ENCODE data around the gene FAM163A. TPM values are rescaled to one million over a fixed set of nuclear protein-coding genes. Genes with fewer than 3 reads are reported as not detected.

The FAM163A gene
- total and polyA plus RNA-seq, 3 donors from 2014 or later, result 3.5 to 6.6 (median 6.0) TPM

GRCh38 chr1:179744401-179745130, 1.5 kb downstream of the FAM163A start:
- H3K27me3 ChIP-seq, result no peaks in the 10 kb centered on the region
- DNase-seq, result no peak
- no peak overlapping the region for H3K27ac ChIP-seq
- no peaks in the 10 kb centered on the region for H3K9me3 ChIP-seq
- H3K36me3 ChIP-seq (ENCODE audit: low read depth, missing control alignments), result no peaks in the 10 kb centered on the region
- H3K4me3 ChIP-seq, result peak overlapping the region; percentile 35 to 59
- peaks cover 6% of the 10 kb centered on the region for H3K4me1 ChIP-seq
- intact Hi-C loops (cut with DNase I; ENCODE audit: low total_unique reads), result no loop called here
- 26 to 49% methylated on average over 4 to 29 of the region's 37 CpGs for WGBS, 2 donors
- TF ChIP-seq CTCF (IDR thresholded peaks at IDR 0.05) (no peak), POLR2A (IDR thresholded peaks at IDR 0.05) (no peak)

DNA sequence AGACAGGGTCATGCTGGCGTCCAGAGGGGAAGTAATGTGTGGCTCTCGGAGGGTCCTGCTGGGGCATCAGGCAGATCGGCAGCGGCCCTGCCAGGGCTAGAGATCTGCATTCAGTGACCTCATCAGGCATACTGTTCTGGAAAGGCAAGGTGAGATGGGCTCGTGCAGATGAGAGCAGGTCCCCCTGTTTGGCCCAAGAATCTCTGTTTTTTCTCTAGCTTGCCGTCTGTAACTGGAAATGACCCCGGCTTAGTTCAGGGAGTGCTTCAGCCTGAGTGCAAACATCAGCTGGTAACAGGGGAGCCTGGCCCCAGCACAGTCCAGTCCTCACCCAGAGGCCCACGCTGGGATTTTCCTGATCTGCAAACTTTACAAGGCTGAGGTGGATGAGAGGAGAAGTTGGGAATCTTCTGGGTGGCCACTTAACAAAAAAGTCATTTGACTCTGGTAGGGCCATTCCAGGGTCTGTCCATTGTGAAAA, 2.1 kb downstream of the FAM163A start:
- no peak for DNase-seq
- H3K9me3 ChIP-seq, result no peaks in the 10 kb centered on the region
- no peaks in the 10 kb centered on the region for H3K27me3 ChIP-seq
- WGBS, 2 donors, result 55 to 77% methylated on average over 8 of the region's 8 CpGs
- TF ChIP-seq CTCF (IDR thresholded peaks at IDR 0.05) (no peak), POLR2A (IDR thresholded peaks at IDR 0.05) (no peak)
- no peak overlapping the region for H3K27ac ChIP-seq
- no peak overlapping the region for H3K4me3 ChIP-seq
- intact Hi-C loops (cut with DNase I; ENCODE audit: low total_unique reads), result no loop called here
- no peaks in the 10 kb centered on the region for H3K36me3 ChIP-seq (ENCODE audit: low read depth, missing control alignments)
- peaks cover 6% of the 10 kb centered on the region for H3K4me1 ChIP-seq

DNA sequence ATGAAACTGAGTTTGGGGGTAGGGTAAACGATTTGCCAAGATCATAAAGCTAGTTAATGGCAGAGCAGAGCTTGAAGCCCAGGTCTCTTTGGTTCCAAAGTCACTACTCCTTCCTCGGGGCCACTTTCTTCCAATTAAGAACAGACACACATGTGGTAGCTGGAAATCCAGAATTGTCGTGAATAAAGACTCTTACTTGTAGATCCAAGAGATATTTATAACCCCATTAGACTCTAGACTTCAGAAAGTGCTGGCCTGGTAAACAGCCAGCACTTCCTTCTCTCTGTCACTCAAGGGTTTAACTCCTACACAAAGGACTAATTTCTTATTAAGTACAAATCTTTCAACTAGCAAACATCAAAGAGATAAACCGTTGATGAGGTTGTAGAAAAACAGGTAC, 2.7 kb downstream of the FAM163A start:
- intact Hi-C loops (cut with DNase I; ENCODE audit: low total_unique reads), result no loop called here
- H3K27ac ChIP-seq, result no peak overlapping the region
- no peak overlapping the region for H3K4me3 ChIP-seq
- DNase-seq, result no peak
- no peaks in the 10 kb centered on the region for H3K36me3 ChIP-seq (ENCODE audit: low read depth, missing control alignments)
- no peaks in the 10 kb centered on the region for H3K9me3 ChIP-seq
- 73 to 88% methylated on average over 4 of the region's 4 CpGs for WGBS, 2 donors
- TF ChIP-seq POLR2A (IDR thresholded peaks at IDR 0.05) (no peak), CTCF (IDR thresholded peaks at IDR 0.05) (no peak)
- no peaks in the 10 kb centered on the region for H3K27me3 ChIP-seq
- peaks cover 6% of the 10 kb centered on the region for H3K4me1 ChIP-seq

- Histone ChIP-seq H3K27me3 (no peaks in the 10 kb centered on the region), H3K9me3 (no peaks in the 10 kb centered on the region), H3K27ac (no peak overlapping the region), H3K4me1 (peaks cover 4% of the 10 kb centered on the region), H3K4me3 (no peak overlapping the region), H3K36me3 (ENCODE audit: low read depth, missing control alignments) (no peaks in the 10 kb centered on the region)
- TF ChIP-seq POLR2A (IDR thresholded peaks at IDR 0.05) (no peak), CTCF (IDR thresholded peaks at IDR 0.05) (no peak)
- no peak for DNase-seq
- intact Hi-C loops (cut with DNase I; ENCODE audit: low total_unique reads), result no loop called here
- 95 to 100% methylated on average over 2 of the region's 2 CpGs for WGBS, 2 donors
These were observed 4.5 kb downstream of the FAM163A start for GRCh38 chr1:179747611-179748010.

DNA sequence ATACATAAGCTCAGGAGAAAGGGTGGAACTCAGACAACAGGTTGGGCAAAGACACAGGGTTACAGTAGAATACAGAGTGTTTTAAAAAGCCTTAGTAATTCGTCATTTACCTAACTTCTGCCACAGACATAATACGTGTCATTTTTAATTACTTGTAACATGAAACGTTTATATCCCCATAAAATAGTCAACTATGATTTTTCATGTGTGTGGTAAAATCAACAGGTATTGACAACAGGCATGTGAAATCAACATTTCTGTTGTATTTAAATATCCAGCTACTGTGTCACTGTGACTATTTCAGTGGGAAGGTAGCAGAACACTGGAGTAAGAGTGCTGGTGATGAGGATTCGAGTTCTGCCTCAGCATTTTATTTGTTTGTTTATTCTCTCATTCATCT, 5.7 kb downstream of the FAM163A start:
- Histone ChIP-seq H3K36me3 (ENCODE audit: low read depth, missing control alignments) (no peaks in the 10 kb centered on the region), H3K9me3 (no peaks in the 10 kb centered on the region), H3K27me3 (no peaks in the 10 kb centered on the region), H3K4me1 (no peaks in the 10 kb centered on the region), H3K4me3 (no peak overlapping the region), H3K27ac (no peak overlapping the region)
- DNase-seq, result no peak
- TF ChIP-seq POLR2A (IDR thresholded peaks at IDR 0.05) (no peak), CTCF (IDR thresholded peaks at IDR 0.05) (no peak)
- intact Hi-C loops (cut with DNase I; ENCODE audit: low total_unique reads), result no loop called here
- WGBS, 2 donors, result 86 to 91% methylated on average over 4 of the region's 4 CpGs

Measured in testis (tissue), 3 donors.